Measurements from ENCODE around the gene ENTR1. TPM values are rescaled to one million over a fixed set of nuclear protein-coding genes. Genes with fewer than 3 reads are reported as not detected.

Gene ENTR1
- total and polyA plus RNA-seq, 2 of the 13 experiments (the other 11 are each of a cell fraction or from before 2014, with no cell fraction given): 70.1 to 76.4 TPM

DNA sequence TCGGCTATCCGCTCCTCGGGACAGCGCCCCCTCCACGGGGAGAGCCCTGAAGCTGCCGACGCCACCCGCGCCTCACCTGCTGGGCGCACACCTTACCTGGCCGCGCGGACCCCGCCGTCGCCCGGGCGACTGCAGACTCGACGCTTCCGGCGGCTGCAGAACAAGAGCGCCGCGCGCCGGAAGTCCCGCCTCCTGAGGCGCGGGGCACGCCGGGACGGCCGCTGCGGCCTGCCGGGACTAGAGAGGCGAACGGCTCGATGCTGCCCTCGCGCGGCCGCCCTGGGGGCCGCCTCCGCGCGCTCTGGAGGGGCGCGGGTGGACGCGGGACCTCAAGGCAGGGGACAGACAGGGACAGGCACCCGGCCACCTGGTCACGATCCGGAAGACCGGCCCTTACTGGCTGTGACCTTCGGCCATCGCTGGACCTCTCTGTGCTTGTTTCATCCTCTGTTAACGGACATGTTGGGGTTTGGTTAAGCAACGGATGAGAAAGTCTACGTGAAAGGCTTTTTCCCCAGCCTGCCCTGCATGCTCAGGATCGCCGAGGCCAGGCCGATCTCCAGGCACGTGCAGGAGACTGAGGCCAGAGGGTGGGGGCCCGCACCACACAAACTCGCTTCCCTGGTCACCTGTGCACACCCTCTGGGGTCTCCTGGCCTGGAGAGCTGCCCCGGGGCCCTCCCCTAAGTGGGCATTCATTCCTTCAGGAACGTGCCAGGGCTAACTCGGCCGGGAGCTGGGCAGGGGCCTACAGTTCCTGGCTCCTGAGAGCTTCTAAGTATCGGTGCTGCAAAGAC, 10.2 kb downstream of the ENTR1 start, which contains the start of gene SNAPC4 (continued):
- TF ChIP-seq FOXP4 (CRISPR knock-in tag; IDR thresholded peaks at IDR 0.05) (no peak), BRCA1 (CRISPR knock-in tag; IDR thresholded peaks at IDR 0.05) (no peak), ZNF891 (CRISPR knock-in tag; IDR thresholded peaks at IDR 0.05) (no peak; the same call in 1 of the 2 replicates), PHF21A (CRISPR knock-in tag; IDR thresholded peaks at IDR 0.05) (peak; percentile 63; the same call in 1 of the 2 replicates), RAD51 (IDR thresholded peaks at IDR 0.05; ENCODE audit: borderline replicate concordance) (no peak), ZNF383 (CRISPR knock-in tag; IDR thresholded peaks at IDR 0.05; ENCODE audit: borderline replicate concordance) (no peak), ZNF883 (CRISPR knock-in tag; IDR thresholded peaks at IDR 0.05; ENCODE audit: not compliant biosample characterization) (peak; percentile 47), POLR2A (IDR thresholded peaks at IDR 0.05; ENCODE audit: insufficient read depth in 1 of 2, low read depth in 2 of 2, low read length in 2 of 2) (peak; percentile 57 to 86; a peak in 3 of 4 replicates), ZNF580 (CRISPR knock-in tag; IDR thresholded peaks at IDR 0.05; ENCODE audit: borderline replicate concordance, low read depth) (peak; percentile 33; the same call in 1 of the 2 replicates), ZFP91 (CRISPR knock-in tag; IDR thresholded peaks at IDR 0.05; ENCODE audit: borderline replicate concordance) (peak; percentile 80), SOX6 (IDR thresholded peaks at IDR 0.05) (no peak), SOX6 (CRISPR knock-in tag; IDR thresholded peaks at IDR 0.05) (peak; percentile 15; the same call in 1 of the 2 replicates), RFX1 (IDR thresholded peaks at IDR 0.05) (peak; percentile 85), ZNF562 (CRISPR knock-in tag; IDR thresholded peaks at IDR 0.05; ENCODE audit: borderline replicate concordance) (no peak), ZMYM4 (CRISPR knock-in tag; IDR thresholded peaks at IDR 0.05) (peak; percentile 49; the same call in 1 of the 2 replicates), CEBPB (IDR thresholded peaks at IDR 0.05; ENCODE audit: borderline replicate concordance, low read depth, low read length) (no peak), EHMT2 (IDR thresholded peaks at IDR 0.05; ENCODE audit: borderline replicate concordance, low read depth, low read length) (no peak), NFE2L2 (IDR thresholded peaks at IDR 0.05; ENCODE audit: low read length) (no peak), SKI (IDR thresholded peaks at IDR 0.05; ENCODE audit: partially characterized antibody) (peak; percentile 22), KLF15 (CRISPR knock-in tag; IDR thresholded peaks at IDR 0.05; ENCODE audit: borderline replicate concordance) (no peak)
- TF ChIP-seq, protein P1, sequence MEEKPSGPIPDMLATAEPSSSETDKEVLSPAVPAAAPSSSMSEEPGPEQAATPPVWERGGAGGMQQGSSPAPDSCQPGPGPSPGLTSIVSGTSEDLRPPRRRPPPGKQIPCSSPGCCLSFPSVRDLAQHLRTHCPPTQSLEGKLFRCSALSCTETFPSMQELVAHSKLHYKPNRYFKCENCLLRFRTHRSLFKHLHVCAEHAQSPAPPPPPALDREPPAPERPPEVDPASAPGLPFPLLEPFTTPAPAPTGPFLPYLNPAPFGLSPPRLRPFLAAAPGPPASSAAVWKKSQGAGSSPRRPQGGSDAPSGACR (CRISPR knock-in tag; IDR thresholded peaks at IDR 0.05): no peak
- TF ChIP-seq, protein P2, sequence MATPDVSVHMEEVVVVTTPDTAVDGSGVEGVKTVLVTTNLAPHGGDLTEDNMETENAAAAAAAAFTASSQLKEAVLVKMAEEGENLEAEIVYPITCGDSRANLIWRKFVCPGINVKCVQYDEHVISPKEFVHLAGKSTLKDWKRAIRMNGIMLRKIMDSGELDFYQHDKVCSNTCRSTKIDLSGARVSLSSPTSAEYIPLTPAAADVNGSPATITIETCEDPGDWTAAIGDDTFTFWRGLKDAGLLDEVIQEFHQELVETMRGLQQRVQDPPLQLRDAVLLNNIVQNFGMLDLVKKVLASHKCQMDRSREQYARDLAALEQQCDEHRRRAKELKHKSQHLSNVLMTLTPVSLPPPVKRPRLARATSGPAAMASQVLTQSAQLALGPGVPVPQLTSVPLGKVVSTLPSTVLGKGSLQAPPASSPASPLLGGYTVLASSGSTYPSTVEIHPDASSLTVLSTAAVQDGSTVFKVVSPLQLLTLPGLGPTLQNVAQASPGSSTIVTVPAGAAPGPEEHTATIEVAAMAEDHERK (CRISPR knock-in tag; IDR thresholded peaks at IDR 0.05; ENCODE audit: low read depth): peak; percentile 48; the same call in 1 of the 2 replicates

Data from HepG2 (cell line).